ENCODE measurements around the gene KRT14. TPM values are rescaled to one million over a fixed set of nuclear protein-coding genes. Genes with fewer than 3 reads are reported as not detected.

The KRT14 gene
- total RNA-seq, 1 experiment from 2014 or later: not detected

DNA sequence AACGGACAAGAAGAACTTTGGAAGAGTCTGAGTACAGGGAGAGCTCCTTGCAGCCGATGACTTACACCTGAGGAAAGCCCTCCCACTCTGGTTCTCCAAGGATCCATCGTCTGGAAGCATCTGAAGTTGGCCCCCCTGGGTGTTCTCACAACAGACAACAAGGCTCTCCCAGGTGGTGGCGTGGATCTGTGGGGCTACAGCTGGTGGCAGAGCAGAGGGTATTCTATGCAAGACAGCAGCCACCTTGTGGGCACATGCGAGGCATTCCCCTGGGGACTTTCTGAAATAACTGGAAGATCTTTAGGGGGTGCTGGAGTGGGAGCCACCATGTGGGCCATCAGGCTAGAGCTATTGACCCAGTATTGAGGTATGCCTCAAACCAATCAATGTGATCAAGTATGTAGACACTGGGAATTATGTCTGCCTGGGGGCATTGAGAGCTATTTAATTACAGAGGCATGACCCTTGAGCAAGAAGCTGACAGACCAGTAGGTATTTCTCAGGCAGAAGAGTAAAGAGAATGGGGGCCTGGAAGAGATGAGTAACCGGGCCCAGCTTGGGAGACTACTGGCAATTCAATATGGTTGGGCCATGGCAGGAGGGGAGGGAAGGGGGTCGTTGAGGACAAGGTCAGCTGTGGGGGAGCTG lies 51.7 kb downstream of the KRT14 start:
- DNase-seq: no peak
- no TSS peak for BruUV-seq (replicated peaks)
- ChIA-PET CTCF (interaction anchor here (1.0 to 1.3 kb wide), 3 partner anchors 10 to 32 kb away, joined by 3 to 7 read pairs (median 7); no protein-coding TSS in a partner anchor), POLR2A (interaction anchor here (0.6 to 1.8 kb wide), 5 partner anchors 7 to 716 kb away, joined by 3 to 8 read pairs (median 4); partner anchors contain the start of gene KRT19)
- Mint-ChIP-seq H3K4me1 (ENCODE audit: low read depth, unreplicated experiment) (peaks cover 74% of the 10 kb centered on the region), H3K4me3 (ENCODE audit: unreplicated experiment) (peak overlapping the region; percentile 42), H3K27ac (ENCODE audit: unreplicated experiment) (peak overlapping the region; percentile 91), H3K36me3 (ENCODE audit: insufficient read depth, unreplicated experiment) (peaks cover 15% of the 10 kb centered on the region), H3K27me3 (ENCODE audit: insufficient read depth, unreplicated experiment) (no peaks in the 10 kb centered on the region), H3K9me3 (ENCODE audit: unreplicated experiment) (no peaks in the 10 kb centered on the region)
- Histone ChIP-seq H3K4me1 (peaks cover 69% of the 10 kb centered on the region), H3K4me3 (ENCODE audit: low read depth, low read length) (no peak overlapping the region), H3K9me3 (no peaks in the 10 kb centered on the region), H3K36me3 (ENCODE audit: control insufficient read depth, insufficient read depth, low read length) (no peaks in the 10 kb centered on the region), H3K27me3 (replicated peaks; ENCODE audit: control insufficient read depth, insufficient read depth, low read length) (no peaks in the 10 kb centered on the region)
- TF ChIP-seq, protein P1, sequence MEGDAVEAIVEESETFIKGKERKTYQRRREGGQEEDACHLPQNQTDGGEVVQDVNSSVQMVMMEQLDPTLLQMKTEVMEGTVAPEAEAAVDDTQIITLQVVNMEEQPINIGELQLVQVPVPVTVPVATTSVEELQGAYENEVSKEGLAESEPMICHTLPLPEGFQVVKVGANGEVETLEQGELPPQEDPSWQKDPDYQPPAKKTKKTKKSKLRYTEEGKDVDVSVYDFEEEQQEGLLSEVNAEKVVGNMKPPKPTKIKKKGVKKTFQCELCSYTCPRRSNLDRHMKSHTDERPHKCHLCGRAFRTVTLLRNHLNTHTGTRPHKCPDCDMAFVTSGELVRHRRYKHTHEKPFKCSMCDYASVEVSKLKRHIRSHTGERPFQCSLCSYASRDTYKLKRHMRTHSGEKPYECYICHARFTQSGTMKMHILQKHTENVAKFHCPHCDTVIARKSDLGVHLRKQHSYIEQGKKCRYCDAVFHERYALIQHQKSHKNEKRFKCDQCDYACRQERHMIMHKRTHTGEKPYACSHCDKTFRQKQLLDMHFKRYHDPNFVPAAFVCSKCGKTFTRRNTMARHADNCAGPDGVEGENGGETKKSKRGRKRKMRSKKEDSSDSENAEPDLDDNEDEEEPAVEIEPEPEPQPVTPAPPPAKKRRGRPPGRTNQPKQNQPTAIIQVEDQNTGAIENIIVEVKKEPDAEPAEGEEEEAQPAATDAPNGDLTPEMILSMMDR (IDR thresholded peaks at IDR 0.05; ENCODE audit: insufficient read depth in 1 of 2, low read depth in 1 of 2, low read length in 1 of 2, severe bottlenecking in 1 of 2, unreplicated experiment in 1 of 2): peak in 1 of 2 experiments; percentile 34
- intact Hi-C loops (cut with micrococcal nuclease; ENCODE audit: unreplicated experiment): no loop called here

DNA sequence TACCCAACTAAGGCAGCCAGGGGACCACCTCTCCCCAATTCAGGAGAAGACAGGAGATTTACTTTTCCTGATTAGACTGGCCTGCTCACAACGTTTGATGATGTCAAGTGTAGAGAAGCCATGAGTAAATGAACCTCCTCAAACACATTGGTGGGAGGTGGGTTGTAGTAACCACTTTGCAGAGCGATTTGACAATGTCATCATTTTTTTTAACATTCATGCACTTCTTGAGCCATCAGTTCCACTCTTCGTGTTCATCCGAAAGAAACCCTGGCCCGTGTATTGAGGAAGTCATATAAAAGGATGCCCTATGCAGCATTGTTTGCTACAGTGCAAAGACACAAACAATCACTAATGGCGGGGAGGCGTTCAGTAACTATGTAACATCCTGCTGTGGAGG lies 53.1 kb downstream of the KRT14 start:
- Histone ChIP-seq H3K27me3 (replicated peaks; ENCODE audit: control insufficient read depth, insufficient read depth, low read length) (no peaks in the 10 kb centered on the region), H3K4me3 (ENCODE audit: low read depth, low read length) (no peak overlapping the region), H3K9me3 (0 out of 2 replicates have a peak, but pooled peaks cover 4% of the 10 kb centered on the region), H3K4me1 (peaks cover 71% of the 10 kb centered on the region), H3K36me3 (ENCODE audit: control insufficient read depth, insufficient read depth, low read length) (no peaks in the 10 kb centered on the region)
- Mint-ChIP-seq H3K4me1 (ENCODE audit: low read depth, unreplicated experiment) (peaks cover 74% of the 10 kb centered on the region), H3K9me3 (ENCODE audit: unreplicated experiment) (no peaks in the 10 kb centered on the region), H3K4me3 (ENCODE audit: unreplicated experiment) (no peak overlapping the region), H3K27me3 (ENCODE audit: insufficient read depth, unreplicated experiment) (no peaks in the 10 kb centered on the region), H3K36me3 (ENCODE audit: insufficient read depth, unreplicated experiment) (peaks cover 23% of the 10 kb centered on the region), H3K27ac (ENCODE audit: unreplicated experiment) (no peak overlapping the region)
- ChIA-PET POLR2A (interaction anchor here (0.6 kb wide), 1 partner anchor 627 kb away, joined by 3 read pairs; no protein-coding TSS in a partner anchor), CTCF (interaction anchor here (0.6 to 1.5 kb wide), 3 partner anchors 8 to 15 kb away, joined by 3 to 5 read pairs (median 3); no protein-coding TSS in a partner anchor)
- intact Hi-C loops (cut with micrococcal nuclease; ENCODE audit: unreplicated experiment): no loop called here
- no peak for DNase-seq
- BruUV-seq (replicated peaks): no TSS peak
- TF ChIP-seq, protein P1 (IDR thresholded peaks at IDR 0.05; ENCODE audit: insufficient read depth in 1 of 2, low read depth in 1 of 2, low read length in 1 of 2, severe bottlenecking in 1 of 2, unreplicated experiment in 1 of 2): no peak

DNA sequence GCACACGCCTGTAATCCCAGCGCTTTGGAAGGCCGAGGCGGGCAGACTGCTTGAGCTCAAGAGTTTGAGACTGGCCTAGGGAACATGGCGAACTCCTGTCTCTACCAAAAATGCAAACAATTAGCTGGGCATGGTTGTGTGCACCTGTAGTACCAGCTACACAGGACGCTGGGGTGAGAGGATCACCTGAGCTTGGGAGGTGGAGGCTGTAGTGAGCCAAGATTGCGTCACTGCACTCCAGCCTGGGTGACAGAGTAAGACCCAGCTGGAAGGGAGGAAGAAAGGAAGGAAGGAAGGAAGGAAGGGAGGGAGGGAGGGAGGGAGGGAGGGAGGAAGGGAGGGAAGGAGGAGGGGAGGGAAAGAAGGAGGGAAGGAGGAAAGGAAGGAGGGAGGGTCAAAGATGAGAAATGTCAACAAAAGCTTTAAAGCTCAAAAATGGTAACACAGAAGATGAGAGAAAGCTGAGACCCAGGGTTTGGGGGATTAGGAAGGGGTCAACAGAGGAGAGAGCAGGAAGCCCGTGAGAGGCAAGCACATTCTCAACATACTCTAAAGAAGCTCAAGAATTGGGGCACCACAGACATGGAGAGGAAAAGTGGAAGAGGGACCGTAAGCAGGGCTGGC lies 53.6 kb downstream of the KRT14 start:
- Mint-ChIP-seq H3K36me3 (ENCODE audit: insufficient read depth, unreplicated experiment) (peaks cover 28% of the 10 kb centered on the region), H3K4me3 (ENCODE audit: unreplicated experiment) (no peak overlapping the region), H3K4me1 (ENCODE audit: low read depth, unreplicated experiment) (peaks cover 75% of the 10 kb centered on the region), H3K27me3 (ENCODE audit: insufficient read depth, unreplicated experiment) (no peaks in the 10 kb centered on the region), H3K9me3 (ENCODE audit: unreplicated experiment) (no peaks in the 10 kb centered on the region), H3K27ac (ENCODE audit: unreplicated experiment) (no peak overlapping the region)
- TF ChIP-seq, protein P1 (IDR thresholded peaks at IDR 0.05; ENCODE audit: insufficient read depth in 1 of 2, low read depth in 1 of 2, low read length in 1 of 2, severe bottlenecking in 1 of 2, unreplicated experiment in 1 of 2): no peak
- no peak for DNase-seq
- CTCF ChIA-PET: interaction anchor here (0.6 to 1.5 kb wide), 4 partner anchors 9 to 18 kb away, joined by 3 to 5 read pairs (median 3); no protein-coding TSS in a partner anchor
- H3K9me3 ChIP-seq: 0 out of 2 replicates have a peak, but pooled peaks cover 4% of the 10 kb centered on the region
- H3K36me3 ChIP-seq (ENCODE audit: control insufficient read depth, insufficient read depth, low read length): no peaks in the 10 kb centered on the region
- peaks cover 69% of the 10 kb centered on the region for H3K4me1 ChIP-seq
- intact Hi-C loops (cut with micrococcal nuclease; ENCODE audit: unreplicated experiment): no loop called here
- H3K27me3 ChIP-seq (replicated peaks; ENCODE audit: control insufficient read depth, insufficient read depth, low read length): no peaks in the 10 kb centered on the region
- POLR2A ChIA-PET: interaction anchor here (0.6 kb wide), 1 partner anchor 626 kb away, joined by 3 read pairs; no protein-coding TSS in a partner anchor
- H3K4me3 ChIP-seq (ENCODE audit: low read depth, low read length): no peak overlapping the region
- no TSS peak for BruUV-seq (replicated peaks)
